H1 (cell line): Measurements from ENCODE around the gene RIOK3. TPM values are rescaled to one million over a fixed set of nuclear protein-coding genes. Genes with fewer than 3 reads are reported as not detected.

Experiments used
- CTCF ChIA-PET: fragments of 300-600 bp; sonication (Branson Sonifier 250); formaldehyde crosslinking; loops from one replicate; lab custom pipeline; 2021; ENCODE audit not compliant: partially characterized antibody; lab: Charles Lee
- POLR2A ChIA-PET: fragments of 300-600 bp; sonication (Branson Sonifier 250); formaldehyde crosslinking; loops from one replicate; lab custom pipeline; 2021; ENCODE audit warnings: inconsistent platforms; ENCODE audit not compliant: partially characterized antibody; lab: Charles Lee
- DNase-seq, 2 experiments: peaks; one replicate each; pipeline versions ENCODE4 v3.0.0 to v3.0.0-alpha.2; 2010 to 2022; ENCODE audit warnings: low spot score in 2 of 2, low read depth in 1 of 2, mixed read lengths in 1 of 2
- FAIRE-seq: peaks from 2 replicates; lab custom pipeline; 2011; peaks lifted over from hg19 to GRCh38; lab: Jason Lieb, UNC
- H2AFZ ChIP-seq: 2 replicates; pipeline ENCODE4 v1.8.1; 2012; ENCODE audit warnings: low read length, inconsistent platforms
- H2AK5ac ChIP-seq: 2 replicates; pipeline ENCODE4 v1.6.1; 2013; ENCODE audit warnings: low read depth, low read length
- H2BK120ac ChIP-seq: replicated peaks from 2 replicates; pipeline ENCODE3; 2013; ENCODE audit warnings: low read depth, low read length, inconsistent platforms
- H2BK12ac ChIP-seq: 2 replicates; pipeline ENCODE4 v1.6.1; 2013; ENCODE audit warnings: low read depth, low read length
- H2BK15ac ChIP-seq: 2 replicates; pipeline ENCODE4 v1.6.1; 2013; ENCODE audit warnings: low read length
- H2BK20ac ChIP-seq: 2 replicates; pipeline ENCODE4 v1.6.1; 2013; ENCODE audit warnings: low read length
- H2BK5ac ChIP-seq: 2 replicates; pipeline ENCODE4 v1.6.1; 2013; ENCODE audit warnings: low read depth, low read length
- H3K14ac ChIP-seq: 2 replicates; pipeline ENCODE4 v1.6.1; 2013; ENCODE audit warnings: inconsistent platforms; ENCODE audit not compliant: insufficient read length
- H3K18ac ChIP-seq: 2 replicates; pipeline ENCODE4 v1.6.1; 2013; ENCODE audit warnings: low read length; ENCODE audit errors: extremely low read depth
- H3K23ac ChIP-seq: 2 replicates; pipeline ENCODE4 v1.6.1; 2013; ENCODE audit warnings: inconsistent platforms; ENCODE audit not compliant: insufficient read length
- H3K23me2 ChIP-seq: 2 replicates; pipeline ENCODE4 v1.6.1; 2013; ENCODE audit warnings: low read depth, low read length
- H3K27ac ChIP-seq: 2 replicates; pipeline ENCODE4 v1.6.1; 2011; ENCODE audit warnings: low read depth, low read length, inconsistent platforms
- H3K27me3 ChIP-seq, 4 experiments: replicated peaks in 1 of 4; 1 replicate in 1 of 4; 2 replicates in 3 of 4; pipeline versions ENCODE4 v1.6.1 to v1.8.1; 2011 to 2013; ENCODE audit warnings: low read length in 3 of 4, mild to moderate bottlenecking in 3 of 4, inconsistent platforms in 2 of 4, mixed read lengths in 2 of 4, moderate library complexity in 1 of 4; ENCODE audit not compliant: control insufficient read depth in 3 of 4, insufficient read depth in 3 of 4; ENCODE audit errors: extremely low read depth in 1 of 4
- H3K36me3 ChIP-seq, 4 experiments: 2 replicates each; pipeline versions ENCODE4 v1.6.1 to v1.8.1; 2011 to 2013; ENCODE audit warnings: mild to moderate bottlenecking in 4 of 4, low read length in 3 of 4, moderate library complexity in 2 of 4, control low read depth in 1 of 4, inconsistent platforms in 1 of 4; ENCODE audit not compliant: insufficient read depth in 4 of 4, control insufficient read depth in 2 of 4
- H3K4ac ChIP-seq: replicated peaks from 2 replicates; pipeline ENCODE3; 2013; ENCODE audit warnings: low read length, low read depth, mixed read lengths, inconsistent platforms; ENCODE audit not compliant: insufficient read length
- H3K4me1 ChIP-seq, 4 experiments: replicated peaks in 1 of 4; 1 replicate in 1 of 4; 2 replicates in 3 of 4; pipeline versions ENCODE4 v1.6.1 to v1.8.1; 2011 to 2013; ENCODE audit warnings: low read length in 3 of 4, inconsistent platforms in 2 of 4, mixed read lengths in 1 of 4; ENCODE audit not compliant: insufficient read depth in 4 of 4, control insufficient read depth in 3 of 4
- H3K4me2 ChIP-seq, 2 experiments: 2 replicates each; pipeline versions ENCODE4 v1.6.1 to v1.8.1; 2011 to 2013; ENCODE audit warnings: low read depth in 2 of 2, low read length in 2 of 2, control low read depth in 1 of 2, inconsistent platforms in 1 of 2, mild to moderate bottlenecking in 1 of 2; ENCODE audit not compliant: insufficient read depth in 1 of 2
- H3K4me3 ChIP-seq, 4 experiments: fragments of 200-600, 300-600 bp in 1 of 4; sonication (generic), shearing (Covaris generic), sonication (Bioruptor Twin) in 1 of 4; 2 replicates each; pipeline versions ENCODE4 v1.5.1 to v1.8.1; 2011 to 2016; ENCODE audit warnings: low read length in 4 of 4, low read depth in 3 of 4, control low read depth in 2 of 4, inconsistent platforms in 2 of 4, mild to moderate bottlenecking in 2 of 4, mixed read lengths in 1 of 4, moderate library complexity in 1 of 4; ENCODE audit not compliant: insufficient read depth in 2 of 4; ENCODE audit errors: extremely low read depth in 1 of 4
- H3K56ac ChIP-seq: replicated peaks from 2 replicates; pipeline ENCODE3; 2013; ENCODE audit warnings: low read depth, mild to moderate bottlenecking, mixed read lengths, low read length, inconsistent platforms; ENCODE audit not compliant: insufficient read length
- H3K79me1 ChIP-seq: 2 replicates; pipeline ENCODE4 v1.6.1; 2013; ENCODE audit warnings: low read depth, low read length, control low read depth
- H3K79me2 ChIP-seq, 2 experiments: 2 replicates each; pipeline versions ENCODE4 v1.6.1 to v1.8.1; 2012 to 2013; ENCODE audit warnings: low read length in 2 of 2, mild to moderate bottlenecking in 2 of 2, inconsistent platforms in 1 of 2; ENCODE audit not compliant: insufficient read depth in 2 of 2, control insufficient read depth in 1 of 2
- H3K9ac ChIP-seq, 4 experiments: replicated peaks in 1 of 4; 1 replicate in 1 of 4; 2 replicates in 3 of 4; pipeline versions ENCODE4 v1.6.1 to v1.8.1; 2011 to 2013; ENCODE audit warnings: low read depth in 3 of 4, low read length in 3 of 4, control low read depth in 2 of 4, mild to moderate bottlenecking in 2 of 4, moderate library complexity in 2 of 4, inconsistent platforms in 1 of 4; ENCODE audit errors: extremely low read depth in 1 of 4
- H3K9me3 ChIP-seq, 2 experiments: 2 replicates each; pipeline versions ENCODE4 v1.6.1 to v1.8.1; 2012 to 2013; ENCODE audit warnings: mild to moderate bottlenecking in 2 of 2, moderate library complexity in 2 of 2, control low read depth in 1 of 2, inconsistent platforms in 1 of 2, low read depth in 1 of 2, low read length in 1 of 2, mixed read lengths in 1 of 2; ENCODE audit not compliant: insufficient read depth in 2 of 2
- H4K20me1 ChIP-seq, 2 experiments: replicated peaks in 1 of 2; 2 replicates each; pipeline versions ENCODE3 to v1.8.1; 2011 to 2013; ENCODE audit warnings: inconsistent platforms in 2 of 2, low read length in 2 of 2, mild to moderate bottlenecking in 1 of 2; ENCODE audit not compliant: insufficient read depth in 2 of 2, control insufficient read depth in 1 of 2
- H4K5ac ChIP-seq: 2 replicates; pipeline ENCODE4 v1.6.1; 2013; ENCODE audit warnings: low read length, low read depth, mixed read lengths, inconsistent platforms; ENCODE audit not compliant: insufficient read length
- H4K8ac ChIP-seq: 2 replicates; pipeline ENCODE4 v1.8.0; 2013; ENCODE audit warnings: mild to moderate bottlenecking, moderate library complexity, low read length, inconsistent platforms; ENCODE audit not compliant: insufficient read depth; ENCODE audit errors: extremely low read depth
- H4K91ac ChIP-seq: replicated peaks from 2 replicates; pipeline ENCODE3; 2013; ENCODE audit warnings: low read length, mixed read lengths, inconsistent platforms; ENCODE audit not compliant: insufficient read length
- BCL11A ChIP-seq, 2 experiments: IDR thresholded peaks; one replicate each; pipeline ENCODE4 v1.6.1; 2011; ENCODE audit warnings: low read depth in 2 of 2, low read length in 2 of 2, mild to moderate bottlenecking in 2 of 2
- BRCA1 ChIP-seq: IDR thresholded peaks from 2 replicates; pipeline ENCODE4 v1.6.1; 2012; ENCODE audit warnings: low read depth, low read length, improper control_type of control experiment
- FOSL1 ChIP-seq: IDR thresholded peaks from 2 replicates; pipeline ENCODE4 v1.6.1; 2011; ENCODE audit warnings: mild to moderate bottlenecking, low read depth, low read length, moderate library complexity; ENCODE audit not compliant: insufficient read depth
- HDAC2 ChIP-seq, 2 experiments: fragments of 300-600 bp in 1 of 2; sonication (generic) in 1 of 2; IDR thresholded peaks; 2 replicates each; pipeline ENCODE4 v1.6.1; 2011 to 2012; ENCODE audit warnings: low read depth in 2 of 2, low read length in 2 of 2, mild to moderate bottlenecking in 2 of 2, moderate library complexity in 2 of 2, borderline replicate concordance in 1 of 2, inconsistent platforms in 1 of 2
- NANOG ChIP-seq: IDR thresholded peaks from 2 replicates; pipeline ENCODE4 v1.6.1; 2011; ENCODE audit warnings: low read length, low read depth, mild to moderate bottlenecking, inconsistent platforms; ENCODE audit not compliant: insufficient read depth, poor library complexity, severe bottlenecking
- POLR2A ChIP-seq, 2 experiments: IDR thresholded peaks; 1 replicate in 1 of 2; 2 replicates in 1 of 2; pipeline ENCODE4 v1.6.1; 2011; ENCODE audit warnings: low read depth in 2 of 2, low read length in 2 of 2, mild to moderate bottlenecking in 2 of 2; ENCODE audit errors: control extremely low read depth in 1 of 2
- ZNF274 ChIP-seq: IDR thresholded peaks from 2 replicates; pipeline ENCODE4 v1.7.0; 2012; ENCODE audit warnings: low read length, borderline replicate concordance; ENCODE audit errors: extremely low read depth
- WGBS, 2 experiments: shearing (Covaris generic) in 1 of 2; methylation state at CpG; one replicate each; pipeline versions ENCODE4 v1.1.6 to v1.1.7; 2013 to 2015; ENCODE audit warnings: low lambda C conversion rate in 2 of 2, mixed read lengths in 2 of 2, inconsistent platforms in 1 of 2, low coverage in 1 of 2, missing lambda C conversion rate in 1 of 2; ENCODE audit not compliant: insufficient replicate concordance in 2 of 2, insufficient coverage in 1 of 2, insufficient read length in 1 of 2; ENCODE audit errors: extremely low coverage in 1 of 2, missing lambda C conversion rate in 1 of 2; 5-methylcytosine and 5-hydroxymethylcytosine counted together
- polyA plus RNA-seq, 7 experiments: library from polyadenylated mRNA; depleted of rRNA in 3 of 7; stranded (reverse) in 5 of 7; unstranded in 2 of 7; fragments of >200 nt in 5 of 7; fragments of 200-250 nt in 2 of 7; gene quantifications; 1 replicate in 5 of 7; 2 replicates in 1 of 7; 4 replicates in 1 of 7; pipeline versions ENCODE4 v1.2.1 to v1.2.3, GENCODE V29; 2011 to 2013; ENCODE audit warnings: missing spikeins in 2 of 7, mixed read lengths in 2 of 7
- total RNA-seq: library from RNA; stranded (reverse); fragmentation: NEBNext Ultra II Directional; extraction: Animal tissue kit (Norgen Biotek cat#: 25700); gene quantifications from 2 replicates; pipeline ENCODE4 v1.2.1, GENCODE V29; 2021
- TF ChIP-seq, protein P1 (sequence below): IDR thresholded peaks from 2 replicates; pipeline ENCODE4 v1.6.1; 2012; ENCODE audit warnings: low read length, inconsistent platforms
- TF ChIP-seq, protein P2 (sequence below), 3 experiments: IDR thresholded peaks; 1 replicate in 2 of 3; 2 replicates in 1 of 3; pipeline versions ENCODE4 v1.5.1 to v1.6.1; 2011; ENCODE audit warnings: low read length in 3 of 3, mild to moderate bottlenecking in 3 of 3, inconsistent platforms in 2 of 3, low read depth in 1 of 3, moderate library complexity in 1 of 3; ENCODE audit not compliant: insufficient read depth in 1 of 3; ENCODE audit errors: control extremely low read depth in 1 of 3

Gene RIOK3
- total and polyA plus RNA-seq, 2 of the 8 experiments (the other 6 are each of a cell fraction or from before 2014, with no cell fraction given), result 7.5 to 24.3 TPM

DNA sequence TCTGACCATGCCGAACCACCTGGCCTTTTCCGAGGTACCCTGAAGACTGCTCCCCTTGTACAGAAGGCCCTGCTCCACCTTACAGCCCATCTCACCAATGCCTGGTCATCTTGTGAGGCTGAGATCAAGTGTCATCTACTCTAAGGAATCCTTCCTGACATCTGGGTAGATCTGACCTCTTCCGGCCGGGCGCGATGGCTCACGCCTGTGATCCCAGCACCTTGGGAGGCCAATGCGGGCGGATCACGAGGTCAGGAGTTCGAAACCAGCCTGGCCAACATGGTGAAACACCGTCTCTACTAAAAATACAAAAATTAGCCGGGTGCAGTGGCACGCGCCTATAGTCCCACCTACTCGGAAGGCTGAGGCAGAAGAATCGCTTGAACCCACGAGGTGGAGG lies 2.1 kb upstream of the RIOK3 start:
- Histone ChIP-seq H3K23me2 (peaks cover 5% of the 10 kb centered on the region; the same call in 1 of the 2 replicates), H4K5ac (no peak overlapping the region), H3K23ac (no peak overlapping the region), H3K36me3 (no peaks in the 10 kb centered on the region), H2BK5ac (no peak overlapping the region), H3K9ac (no peak overlapping the region), H2AK5ac (no peak overlapping the region), H2BK12ac (peak overlapping the region; percentile 4; the same call in 1 of the 2 replicates), H3K4me3 (no peak overlapping the region), H3K18ac (no peak overlapping the region), H3K79me1 (no peaks in the 10 kb centered on the region; the same call in 1 of the 2 replicates), H3K9me3 (no peaks in the 10 kb centered on the region), H2BK120ac (no peak overlapping the region), H3K79me2 (peaks cover 0 to 20% of the 10 kb centered on the region in 2 experiments; a peak in 3 of 4 replicates), H2AFZ (no peak overlapping the region), H3K56ac (no peak overlapping the region), H3K14ac (no peak overlapping the region), H4K20me1 (no peaks in the 10 kb centered on the region), H3K4me1 (no peaks in the 10 kb centered on the region), H4K8ac (no peak overlapping the region), H4K91ac (no peak overlapping the region), H2BK15ac (no peak overlapping the region), H3K4me2 (no peak overlapping the region), H3K27ac (no peak overlapping the region), H3K27me3 (no peaks in the 10 kb centered on the region), H2BK20ac (no peak overlapping the region), H3K4ac (no peak overlapping the region)
- DNase-seq, result no peak
- FAIRE-seq, result no peak
- POLR2A ChIA-PET, result no interaction called here
- 97% methylated on average over 18 of the region's 18 CpGs; no CpG with 5 or more reads in 1 of the 2 experiments for WGBS, 2 experiments
- CTCF ChIA-PET, result no interaction called here
- TF ChIP-seq HDAC2 (IDR thresholded peaks at IDR 0.05; ENCODE audit: borderline replicate concordance in 1 of 2, low read depth in 2 of 2, low read length in 2 of 2) (no peak), NANOG (no peak), POLR2A (IDR thresholded peaks at IDR 0.05; ENCODE audit: control extremely low read depth in 1 of 2, low read depth in 2 of 2, low read length in 2 of 2) (no peak), BCL11A (IDR thresholded peaks at IDR 0.05; ENCODE audit: low read depth in 2 of 2, low read length in 2 of 2) (no peak), FOSL1 (no peak), BRCA1 (no peak), ZNF274 (no peak)
- TF ChIP-seq, protein P1, sequence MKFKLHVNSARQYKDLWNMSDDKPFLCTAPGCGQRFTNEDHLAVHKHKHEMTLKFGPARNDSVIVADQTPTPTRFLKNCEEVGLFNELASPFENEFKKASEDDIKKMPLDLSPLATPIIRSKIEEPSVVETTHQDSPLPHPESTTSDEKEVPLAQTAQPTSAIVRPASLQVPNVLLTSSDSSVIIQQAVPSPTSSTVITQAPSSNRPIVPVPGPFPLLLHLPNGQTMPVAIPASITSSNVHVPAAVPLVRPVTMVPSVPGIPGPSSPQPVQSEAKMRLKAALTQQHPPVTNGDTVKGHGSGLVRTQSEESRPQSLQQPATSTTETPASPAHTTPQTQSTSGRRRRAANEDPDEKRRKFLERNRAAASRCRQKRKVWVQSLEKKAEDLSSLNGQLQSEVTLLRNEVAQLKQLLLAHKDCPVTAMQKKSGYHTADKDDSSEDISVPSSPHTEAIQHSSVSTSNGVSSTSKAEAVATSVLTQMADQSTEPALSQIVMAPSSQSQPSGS, result no peak
- TF ChIP-seq, protein P2, sequence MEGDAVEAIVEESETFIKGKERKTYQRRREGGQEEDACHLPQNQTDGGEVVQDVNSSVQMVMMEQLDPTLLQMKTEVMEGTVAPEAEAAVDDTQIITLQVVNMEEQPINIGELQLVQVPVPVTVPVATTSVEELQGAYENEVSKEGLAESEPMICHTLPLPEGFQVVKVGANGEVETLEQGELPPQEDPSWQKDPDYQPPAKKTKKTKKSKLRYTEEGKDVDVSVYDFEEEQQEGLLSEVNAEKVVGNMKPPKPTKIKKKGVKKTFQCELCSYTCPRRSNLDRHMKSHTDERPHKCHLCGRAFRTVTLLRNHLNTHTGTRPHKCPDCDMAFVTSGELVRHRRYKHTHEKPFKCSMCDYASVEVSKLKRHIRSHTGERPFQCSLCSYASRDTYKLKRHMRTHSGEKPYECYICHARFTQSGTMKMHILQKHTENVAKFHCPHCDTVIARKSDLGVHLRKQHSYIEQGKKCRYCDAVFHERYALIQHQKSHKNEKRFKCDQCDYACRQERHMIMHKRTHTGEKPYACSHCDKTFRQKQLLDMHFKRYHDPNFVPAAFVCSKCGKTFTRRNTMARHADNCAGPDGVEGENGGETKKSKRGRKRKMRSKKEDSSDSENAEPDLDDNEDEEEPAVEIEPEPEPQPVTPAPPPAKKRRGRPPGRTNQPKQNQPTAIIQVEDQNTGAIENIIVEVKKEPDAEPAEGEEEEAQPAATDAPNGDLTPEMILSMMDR (IDR thresholded peaks at IDR 0.05; ENCODE audit: control extremely low read depth in 1 of 3, insufficient read depth in 1 of 3, low read depth in 1 of 3, low read length in 3 of 3), result no peak
